Rectal smooth muscle tissue (tissue), 1 donor: ENCODE data around the gene HAND2.

Source experiments
- H3K27ac ChIP-seq: one replicate; pipeline ENCODE4 v1.7.0; 2013; ENCODE audit warnings: low read depth, low read length, inconsistent platforms
- H3K27me3 ChIP-seq: one replicate; pipeline ENCODE4 v1.7.0; 2013; ENCODE audit warnings: low read length; ENCODE audit not compliant: control insufficient read depth, insufficient read depth
- H3K36me3 ChIP-seq: one replicate; pipeline ENCODE4 v1.7.0; 2013; ENCODE audit warnings: low read length; ENCODE audit not compliant: control insufficient read depth, insufficient read depth
- H3K4me1 ChIP-seq: one replicate; pipeline ENCODE4 v1.7.0; 2013; ENCODE audit warnings: low read length; ENCODE audit not compliant: control insufficient read depth, insufficient read depth
- H3K4me3 ChIP-seq: one replicate; pipeline ENCODE4 v1.7.0; 2013; ENCODE audit warnings: low read length
- H3K9ac ChIP-seq: one replicate; pipeline ENCODE4 v1.7.0; 2013; ENCODE audit warnings: low read length

HAND2 gene

DNA sequence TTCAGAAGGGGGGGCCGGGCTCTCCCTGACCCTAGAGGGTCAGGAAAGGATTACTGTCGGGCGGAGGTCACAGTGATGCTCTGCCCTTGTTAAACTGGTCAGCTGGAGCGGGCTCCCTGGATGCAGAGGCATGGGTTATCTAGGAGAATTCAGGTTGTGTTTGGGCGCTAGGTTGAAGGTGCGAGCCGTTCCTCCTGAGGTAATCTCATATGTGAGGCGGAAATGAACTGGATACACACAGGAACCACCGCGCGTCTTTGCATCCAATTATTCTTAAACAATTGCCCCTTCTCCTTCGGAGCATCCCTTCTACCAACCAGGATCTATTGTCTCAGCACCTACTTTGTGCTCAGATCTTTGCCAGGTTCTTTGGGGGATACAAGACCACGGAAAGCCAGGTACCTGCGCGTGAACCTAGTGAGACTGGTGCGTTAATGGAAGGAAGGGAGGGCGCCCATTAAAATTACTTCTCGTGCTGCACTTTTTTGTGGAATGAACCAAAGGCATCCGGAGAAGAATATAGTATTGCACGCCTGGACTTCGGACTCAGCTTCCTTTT is 28.4 kb downstream of the HAND2 start:
- peaks cover 8% of the 10 kb centered on the region for H3K27me3 ChIP-seq
- H3K4me3 ChIP-seq: no peak overlapping the region
- H3K36me3 ChIP-seq: no peaks in the 10 kb centered on the region
- H3K27ac ChIP-seq: no peak overlapping the region
- H3K9ac ChIP-seq: no peak overlapping the region
- peaks cover 7% of the 10 kb centered on the region for H3K4me1 ChIP-seq

DNA sequence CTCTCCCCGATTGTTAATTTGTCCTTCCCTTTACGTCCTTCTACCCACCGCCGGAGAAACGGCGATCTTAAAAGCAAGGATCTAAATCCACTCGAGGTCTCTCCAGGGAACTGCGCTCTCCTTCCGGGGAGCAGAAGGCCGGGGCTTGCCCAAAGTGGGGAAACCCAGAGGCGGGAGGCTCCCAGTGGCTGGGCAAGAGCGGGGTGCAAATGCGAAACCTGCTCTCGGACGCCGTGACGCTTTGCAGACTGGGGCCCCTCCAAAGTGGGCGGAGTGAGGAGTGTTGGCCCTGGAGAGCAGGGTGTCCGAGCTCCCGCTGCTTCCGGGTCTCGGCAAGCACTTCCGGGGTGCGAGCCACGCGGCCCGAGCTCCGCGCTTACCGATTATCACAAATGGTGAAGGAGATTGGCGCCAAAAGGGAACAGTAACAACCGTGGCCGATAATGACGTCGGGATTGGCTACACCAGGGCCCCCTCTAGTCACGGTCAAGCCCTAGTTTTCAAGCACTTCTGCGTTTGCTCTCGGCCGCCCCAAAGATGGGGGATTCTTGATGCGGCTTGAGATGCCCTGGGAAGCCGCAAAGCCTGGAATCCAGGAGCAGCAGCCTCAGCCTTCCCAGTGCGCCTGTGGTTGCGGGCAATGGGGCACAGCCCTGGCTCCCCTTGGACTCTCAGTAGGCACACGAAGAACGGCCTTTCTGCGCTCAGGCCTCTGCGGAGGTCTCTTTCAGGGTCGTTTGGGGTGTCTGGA is 29.0 kb downstream of the HAND2 start:
- Histone ChIP-seq H3K27ac (no peak overlapping the region), H3K4me1 (peaks cover 3% of the 10 kb centered on the region), H3K4me3 (peak overlapping the region; percentile 24), H3K27me3 (peaks cover 5% of the 10 kb centered on the region), H3K9ac (no peak overlapping the region), H3K36me3 (no peaks in the 10 kb centered on the region)

DNA sequence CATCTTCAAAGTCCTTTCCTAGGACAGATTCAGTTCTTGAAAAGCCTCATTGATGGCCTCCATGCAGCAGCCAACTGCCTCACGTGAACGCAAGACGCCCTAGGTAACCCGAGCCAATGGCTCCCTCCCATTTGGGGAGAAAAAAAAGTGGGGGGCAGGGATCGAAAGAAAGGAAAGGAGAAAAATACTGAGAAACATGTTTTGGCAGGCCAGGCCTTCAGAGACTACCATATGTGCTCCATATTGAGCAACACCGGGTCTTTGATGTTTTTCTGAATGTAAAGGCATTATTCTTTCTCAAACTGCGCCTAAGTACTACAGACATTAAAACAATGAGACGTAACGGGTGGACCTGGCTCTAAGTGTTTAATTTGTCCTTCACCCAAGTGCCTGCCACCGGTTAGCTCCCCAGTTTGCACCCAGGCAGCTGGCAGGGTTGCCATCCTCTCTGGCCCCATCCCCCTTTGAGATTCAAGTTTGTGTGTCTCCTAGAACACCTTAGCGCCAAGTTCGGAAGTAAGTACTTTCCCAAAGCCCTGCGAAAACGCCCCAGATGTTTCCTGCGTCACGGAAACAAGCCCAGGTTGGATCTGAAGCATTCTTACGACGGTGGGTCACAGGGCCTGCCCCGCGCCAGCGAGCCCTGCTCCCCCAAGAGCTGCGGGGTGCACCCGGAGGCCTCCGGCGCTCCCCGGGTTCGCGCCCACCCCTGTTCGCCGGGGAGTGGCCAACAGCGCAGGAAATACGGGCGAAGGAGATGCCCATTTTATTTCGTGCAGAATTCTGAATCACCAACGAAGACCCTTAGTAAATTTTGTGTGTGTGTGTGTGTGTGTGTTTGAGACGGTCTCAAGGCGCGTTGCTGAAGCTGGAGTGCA is 30.1 kb downstream of the HAND2 start:
- Histone ChIP-seq H3K27ac (no peak overlapping the region), H3K36me3 (no peaks in the 10 kb centered on the region), H3K4me3 (no peak overlapping the region), H3K9ac (no peak overlapping the region), H3K27me3 (peaks cover 5% of the 10 kb centered on the region), H3K4me1 (no peaks in the 10 kb centered on the region)

DNA sequence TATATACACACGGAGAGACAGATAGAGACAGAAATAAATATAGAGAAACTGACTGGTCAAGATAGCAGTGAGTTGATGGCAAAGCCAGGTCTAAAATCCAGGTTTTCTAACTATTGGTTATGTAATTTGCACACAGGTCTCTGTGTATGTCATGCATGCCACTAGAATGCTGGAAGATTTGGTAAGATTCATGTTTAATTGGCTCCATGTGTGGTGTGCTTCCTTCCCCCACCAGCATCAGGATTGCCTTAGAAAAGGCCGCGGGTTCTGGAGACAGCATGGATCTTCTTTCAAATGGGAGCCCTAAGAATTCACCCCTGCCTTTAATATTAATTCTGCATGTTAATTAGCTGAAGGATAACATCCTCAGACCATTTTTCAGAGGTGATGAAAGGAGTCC is 31.3 kb downstream of the HAND2 start:
- Histone ChIP-seq H3K9ac (no peak overlapping the region), H3K27me3 (peaks cover 5% of the 10 kb centered on the region), H3K4me1 (no peaks in the 10 kb centered on the region), H3K36me3 (no peaks in the 10 kb centered on the region), H3K27ac (no peak overlapping the region), H3K4me3 (no peak overlapping the region)

DNA sequence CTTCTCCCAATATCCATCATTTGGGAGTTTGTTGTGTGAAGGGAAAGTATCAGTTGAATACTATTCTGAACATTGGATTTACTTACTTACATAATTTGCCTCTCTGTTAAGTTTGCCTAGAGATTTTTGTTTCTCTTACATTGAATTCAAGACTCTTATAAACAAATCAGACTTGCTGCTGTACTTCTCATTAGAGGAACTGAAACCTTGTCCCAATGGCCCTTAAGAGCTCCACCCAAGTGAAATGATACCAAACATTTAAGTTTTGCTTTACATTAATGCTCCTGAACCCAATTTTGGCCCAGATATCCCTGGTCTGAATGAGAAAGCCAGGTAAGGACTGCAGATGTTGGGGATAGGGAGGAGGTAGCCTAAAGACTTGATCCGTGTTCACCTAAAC is 32.0 kb downstream of the HAND2 start:
- no peak overlapping the region for H3K27ac ChIP-seq
- H3K4me1 ChIP-seq: no peaks in the 10 kb centered on the region
- H3K27me3 ChIP-seq: peaks cover 5% of the 10 kb centered on the region
- no peak overlapping the region for H3K4me3 ChIP-seq
- no peaks in the 10 kb centered on the region for H3K36me3 ChIP-seq
- no peak overlapping the region for H3K9ac ChIP-seq

DNA sequence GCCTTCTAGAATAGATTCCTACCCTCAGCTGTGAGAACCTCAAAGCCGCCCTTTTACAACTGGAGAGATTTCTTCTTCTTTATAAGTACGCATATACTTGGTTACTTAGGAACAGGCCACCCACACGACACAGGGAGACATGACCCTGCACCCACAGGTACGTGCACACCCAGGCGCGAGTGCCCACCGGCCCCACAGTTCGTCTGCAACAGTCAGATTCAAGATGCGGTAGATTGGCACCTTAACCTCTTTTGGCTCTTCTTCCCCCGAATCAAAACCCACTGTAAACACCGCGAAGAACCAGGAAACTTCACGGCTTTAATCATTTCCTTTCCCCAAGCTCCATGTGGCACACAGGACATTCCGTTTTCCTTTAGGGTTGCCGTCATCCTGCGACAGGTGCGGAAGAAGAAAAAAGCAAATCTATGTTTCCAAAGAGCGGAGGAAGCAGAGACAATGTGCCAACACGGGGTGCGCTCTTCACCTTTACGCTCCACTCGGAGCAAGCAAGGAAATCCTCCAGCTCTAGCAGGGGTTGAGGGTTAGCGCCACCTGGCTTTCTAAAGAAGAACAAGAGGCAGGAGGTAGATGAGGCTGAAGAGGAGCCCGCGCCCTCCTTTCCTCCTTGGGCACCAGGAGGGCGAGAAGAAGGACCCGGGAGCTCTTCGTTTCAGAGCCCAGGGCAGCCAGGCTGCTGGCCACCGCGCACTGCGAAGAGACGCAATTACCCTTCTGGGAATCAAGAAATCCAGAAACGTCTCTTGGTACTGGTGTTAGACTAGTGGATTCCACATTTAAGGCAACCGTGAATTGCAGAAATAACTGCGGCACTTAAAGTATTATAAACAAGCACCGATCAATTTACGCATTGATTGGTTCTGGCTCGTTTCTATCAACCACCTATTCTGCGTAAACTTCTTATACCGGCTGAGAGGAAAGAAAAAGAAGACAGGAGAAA is 35.7 kb downstream of the HAND2 start:
- H3K27ac ChIP-seq: no peak overlapping the region
- H3K4me3 ChIP-seq: peak overlapping the region; percentile 57
- no peaks in the 10 kb centered on the region for H3K36me3 ChIP-seq
- no peaks in the 10 kb centered on the region for H3K4me1 ChIP-seq
- H3K9ac ChIP-seq: no peak overlapping the region
- no peaks in the 10 kb centered on the region for H3K27me3 ChIP-seq

DNA sequence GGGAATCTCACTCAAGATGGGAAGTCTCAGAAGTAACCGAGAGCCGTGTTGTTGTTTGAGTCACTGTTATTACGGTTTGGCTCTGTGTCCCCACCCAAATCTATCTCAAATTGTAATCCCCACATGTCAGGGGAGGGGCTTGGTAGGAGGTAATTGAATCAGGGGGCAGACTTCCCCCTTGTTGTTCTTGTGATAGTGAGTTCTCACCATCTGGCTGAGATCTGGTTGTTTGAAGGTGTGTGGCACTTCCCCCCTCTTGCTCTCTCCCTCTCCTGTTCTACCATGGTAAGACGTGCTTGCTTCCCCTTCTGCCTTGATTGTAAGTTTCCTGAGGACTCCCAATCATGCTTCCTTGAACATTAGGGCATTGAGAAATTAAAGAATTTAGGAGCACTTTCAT is 37.0 kb downstream of the HAND2 start:
- Histone ChIP-seq H3K9ac (no peak overlapping the region), H3K4me3 (no peak overlapping the region), H3K27me3 (no peaks in the 10 kb centered on the region), H3K27ac (no peak overlapping the region), H3K4me1 (no peaks in the 10 kb centered on the region), H3K36me3 (no peaks in the 10 kb centered on the region)

DNA sequence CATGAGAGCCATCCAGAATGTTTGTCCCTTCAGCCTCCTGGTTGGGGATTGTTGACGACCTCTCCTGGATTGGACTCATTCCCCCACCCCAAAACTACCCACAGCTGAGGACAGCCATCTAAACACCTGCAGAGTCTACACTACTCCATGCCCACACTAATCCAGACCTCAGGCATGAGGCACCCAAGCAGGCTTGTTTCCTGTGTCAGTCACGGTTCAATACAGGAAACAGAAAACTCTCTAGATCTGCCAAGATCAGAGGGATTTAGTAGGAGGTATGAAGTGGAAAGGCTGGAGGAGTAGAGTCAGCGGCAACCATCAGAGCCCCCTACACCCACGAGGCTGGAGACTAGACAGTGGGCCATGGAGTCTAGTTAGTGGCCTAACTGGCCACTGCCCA is 37.7 kb downstream of the HAND2 start:
- Histone ChIP-seq H3K9ac (no peak overlapping the region), H3K27me3 (no peaks in the 10 kb centered on the region), H3K27ac (no peak overlapping the region), H3K4me1 (no peaks in the 10 kb centered on the region), H3K4me3 (no peak overlapping the region), H3K36me3 (no peaks in the 10 kb centered on the region)

DNA sequence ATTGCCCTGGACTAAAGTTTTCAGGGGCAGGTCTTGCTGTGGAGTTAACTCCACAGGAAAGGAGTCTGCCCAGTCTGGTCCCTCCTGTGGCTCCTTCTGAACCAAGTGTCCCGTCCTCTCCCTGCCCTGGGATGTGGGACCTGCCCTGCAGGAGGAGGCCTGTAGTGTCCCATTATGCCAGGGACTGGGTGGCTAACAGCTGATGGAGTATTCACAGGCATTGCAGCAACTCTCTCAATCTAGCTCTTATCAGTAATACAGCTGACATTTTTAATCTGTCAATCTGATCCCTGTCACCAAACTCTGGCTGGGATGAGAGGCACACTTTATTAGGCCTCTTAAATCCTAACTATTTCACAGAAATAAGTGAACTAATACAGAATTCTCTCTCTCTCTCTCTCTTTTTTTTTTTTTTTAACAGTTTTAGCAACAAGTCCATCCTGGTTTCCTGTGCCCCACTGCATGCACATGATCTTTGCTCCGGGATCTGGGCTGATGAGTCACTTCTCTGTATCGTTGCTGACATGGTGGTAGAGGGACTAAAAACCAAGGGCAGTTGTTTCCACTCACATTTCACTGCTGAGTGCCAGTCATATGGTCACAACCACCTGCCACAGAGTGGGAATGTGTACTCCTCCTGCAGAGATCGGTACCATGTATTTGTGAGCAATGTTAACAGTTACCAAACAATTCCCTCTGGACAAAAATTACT is 39.1 kb downstream of the HAND2 start:
- Histone ChIP-seq H3K4me1 (no peaks in the 10 kb centered on the region), H3K4me3 (no peak overlapping the region), H3K27ac (no peak overlapping the region), H3K9ac (no peak overlapping the region), H3K36me3 (no peaks in the 10 kb centered on the region), H3K27me3 (no peaks in the 10 kb centered on the region)

DNA sequence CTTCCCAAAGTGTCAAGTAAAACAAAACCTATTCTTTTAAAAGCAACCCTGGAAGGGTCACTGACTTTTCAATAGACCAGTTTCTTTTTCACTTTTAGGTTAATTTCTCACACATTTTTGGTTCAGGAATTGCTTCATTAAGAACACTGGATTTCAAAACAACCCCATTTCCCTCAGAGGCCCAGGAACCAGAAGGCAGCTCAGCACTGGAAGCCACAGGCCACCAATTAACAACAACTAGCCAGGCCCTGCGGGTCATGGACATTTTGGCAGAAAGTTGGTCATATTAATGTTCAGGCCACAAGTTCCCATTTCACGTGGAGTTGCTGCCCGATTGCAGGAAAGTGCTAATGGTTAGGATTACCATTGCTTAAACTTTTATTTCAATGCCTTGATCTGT is 39.8 kb downstream of the HAND2 start:
- no peak overlapping the region for H3K27ac ChIP-seq
- H3K36me3 ChIP-seq: no peaks in the 10 kb centered on the region

DNA sequence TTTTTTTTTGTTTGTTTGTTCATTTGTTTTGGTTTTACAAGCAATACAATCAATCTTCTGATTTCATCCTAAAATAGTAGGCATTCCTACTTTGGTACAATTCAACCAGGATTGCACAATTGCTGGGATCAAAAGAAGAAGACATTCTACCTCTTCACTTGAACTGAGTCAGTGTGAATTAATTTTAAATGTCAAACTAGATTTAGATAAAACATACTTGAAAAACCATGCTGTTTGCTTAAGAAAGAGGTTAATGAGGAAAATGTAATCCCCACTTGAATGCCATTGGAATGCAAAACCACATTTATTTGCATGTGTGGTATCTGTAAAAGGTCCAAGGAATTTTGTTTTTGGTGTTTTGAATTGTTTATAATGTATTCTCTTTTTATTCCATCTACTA is 40.5 kb downstream of the HAND2 start:
- no peaks in the 10 kb centered on the region for H3K4me1 ChIP-seq
- no peak overlapping the region for H3K9ac ChIP-seq
- no peak overlapping the region for H3K4me3 ChIP-seq
- H3K27me3 ChIP-seq: no peaks in the 10 kb centered on the region
- H3K36me3 ChIP-seq: no peaks in the 10 kb centered on the region
- H3K27ac ChIP-seq: no peak overlapping the region

More for the DNA sequence above, 39.8 kb downstream of the HAND2 start:
- H3K4me1 ChIP-seq: no peaks in the 10 kb centered on the region
- no peaks in the 10 kb centered on the region for H3K27me3 ChIP-seq
- H3K9ac ChIP-seq: no peak overlapping the region
- no peak overlapping the region for H3K4me3 ChIP-seq
